HepG2 (cell line): ENCODE measurements around the gene KCTD6. TPM values are rescaled to one million over a fixed set of nuclear protein-coding genes. Genes with fewer than 3 reads are reported as not detected.

Source experiments
- ELK4 ChIP-seq: sonication (generic); formaldehyde crosslinking; IDR thresholded peaks from 2 replicates; pipeline ENCODE4 v1.9.0; 2021; ENCODE audit warnings: missing genetic modification reagents, borderline replicate concordance
- MBNL3 ChIP-seq: fragments of 250-450 bp; sonication (Bioruptor Pico); conservative IDR thresholded peaks from 2 replicates; pipeline ENCODE4 v1.8.0; 2022; ENCODE audit warnings: mild to moderate bottlenecking, inconsistent platforms
- MEIS1 ChIP-seq: sonication (generic); formaldehyde crosslinking; IDR thresholded peaks from 2 replicates; pipeline ENCODE4 v1.9.0; 2021; ENCODE audit warnings: mild to moderate bottlenecking, missing genetic modification reagents, moderate library complexity, borderline replicate concordance
- PHF8 ChIP-seq: sonication (generic); formaldehyde crosslinking; IDR thresholded peaks from 2 replicates; pipeline ENCODE4 v1.5.0; 2020; ENCODE audit warnings: missing genetic modification reagents
- SAFB2 ChIP-seq: sonication (generic); formaldehyde crosslinking; IDR thresholded peaks from 2 replicates; pipeline ENCODE4 v1.5.1; 2020; ENCODE audit warnings: missing genetic modification reagents, low read depth, mild to moderate bottlenecking, borderline replicate concordance
- TSC22D2 ChIP-seq: sonication (generic); formaldehyde crosslinking; IDR thresholded peaks from 2 replicates; pipeline ENCODE4 v1.5.1; 2020; ENCODE audit warnings: missing genetic modification reagents, mild to moderate bottlenecking, borderline replicate concordance
- ZBTB3 ChIP-seq: sonication (generic); formaldehyde crosslinking; IDR thresholded peaks from 2 replicates; pipeline ENCODE4 v1.4.0; 2020; ENCODE audit warnings: low read depth, mild to moderate bottlenecking, moderate library complexity, missing genetic modification reagents, borderline replicate concordance
- ZBTB38 ChIP-seq: sonication (generic); formaldehyde crosslinking; IDR thresholded peaks from 2 replicates; pipeline ENCODE4 v1.5.1; 2020; ENCODE audit warnings: mild to moderate bottlenecking, missing genetic modification reagents
- ZC3H13 ChIP-seq: sonication (generic); formaldehyde crosslinking; IDR thresholded peaks from 2 replicates; pipeline ENCODE4 v1.8.1; 2023; ENCODE audit warnings: mild to moderate bottlenecking, missing genetic modification reagents, moderate library complexity
- ZFAT ChIP-seq: sonication (generic); formaldehyde crosslinking; conservative IDR thresholded peaks from 2 replicates; pipeline ENCODE4 v1.8.1; 2023; ENCODE audit warnings: missing genetic modification reagents, inconsistent platforms
- ZNF232 ChIP-seq: sonication (generic); formaldehyde crosslinking; IDR thresholded peaks from 2 replicates; pipeline ENCODE4 v1.4.0; 2020; ENCODE audit warnings: missing genetic modification reagents, borderline replicate concordance
- ZNF280B ChIP-seq: sonication (generic); formaldehyde crosslinking; IDR thresholded peaks from 2 replicates; pipeline ENCODE4 v1.5.0; 2020; ENCODE audit warnings: missing genetic modification reagents, mild to moderate bottlenecking, borderline replicate concordance
- ZNF33A ChIP-seq: sonication (generic); formaldehyde crosslinking; IDR thresholded peaks from 2 replicates; pipeline ENCODE4 v1.5.1; 2020; ENCODE audit warnings: missing genetic modification reagents, mild to moderate bottlenecking, moderate library complexity, borderline replicate concordance
- polyA plus RNA-seq, 8 experiments: library from polyadenylated mRNA; depleted of rRNA in 3 of 8; stranded (reverse) in 7 of 8; unstranded in 1 of 8; fragments of >200 nt; fragmentation: Illumina TruSeq in 4 of 8; extraction: Trizol in 4 of 8; gene quantifications; 2 replicates each; pipeline versions ENCODE4 v1.2.1 to v1.2.3, GENCODE V29; 2011 to 2016; ENCODE audit warnings: low read depth in 4 of 8, missing spikeins in 1 of 8, mixed read lengths in 1 of 8; ENCODE audit not compliant: insufficient read depth in 1 of 8
- total RNA-seq, 5 experiments: library from RNA; depleted of rRNA; stranded (reverse); fragments of >200 nt; fragmentation: Illumina TruSeq; extraction: Trizol; gene quantifications; 2 replicates each; pipeline ENCODE4 v1.2.3, GENCODE V29; 2016; ENCODE audit warnings: low read depth in 1 of 5
- TF ChIP-seq, protein P1 (sequence below): sonication (generic); formaldehyde crosslinking; IDR thresholded peaks from 2 replicates; pipeline ENCODE4 v1.4.0; 2020; ENCODE audit warnings: missing genetic modification reagents, mild to moderate bottlenecking, borderline replicate concordance
- TF ChIP-seq, protein P2 (sequence below): sonication (generic); formaldehyde crosslinking; IDR thresholded peaks from 2 replicates; pipeline ENCODE4 v1.8.1; 2022; ENCODE audit warnings: low read depth, mild to moderate bottlenecking, missing genetic modification reagents
- TF ChIP-seq, protein P3 (sequence below): fragments of 450-650 bp; IDR thresholded peaks from 2 replicates; pipeline ENCODE4 v1.6.1; 2017
- TF ChIP-seq, protein P4 (sequence below): sonication (generic); formaldehyde crosslinking; IDR thresholded peaks from 2 replicates; pipeline ENCODE4 v1.5.0; 2020; ENCODE audit warnings: missing genetic modification reagents
- TF ChIP-seq, protein P5 (sequence below): sonication (generic); formaldehyde crosslinking; IDR thresholded peaks from 2 replicates; pipeline ENCODE4 v1.4.0; 2020; ENCODE audit warnings: missing genetic modification reagents

Gene KCTD6
- total and polyA plus RNA-seq, 2 of the 13 experiments (the other 11 are each of a cell fraction or from before 2014, with no cell fraction given): 13.4 to 14.2 TPM

GRCh38 chr3:58452176-58452575, 39.7 kb upstream of the KCTD6 start (continued):
- TF ChIP-seq, protein P1, sequence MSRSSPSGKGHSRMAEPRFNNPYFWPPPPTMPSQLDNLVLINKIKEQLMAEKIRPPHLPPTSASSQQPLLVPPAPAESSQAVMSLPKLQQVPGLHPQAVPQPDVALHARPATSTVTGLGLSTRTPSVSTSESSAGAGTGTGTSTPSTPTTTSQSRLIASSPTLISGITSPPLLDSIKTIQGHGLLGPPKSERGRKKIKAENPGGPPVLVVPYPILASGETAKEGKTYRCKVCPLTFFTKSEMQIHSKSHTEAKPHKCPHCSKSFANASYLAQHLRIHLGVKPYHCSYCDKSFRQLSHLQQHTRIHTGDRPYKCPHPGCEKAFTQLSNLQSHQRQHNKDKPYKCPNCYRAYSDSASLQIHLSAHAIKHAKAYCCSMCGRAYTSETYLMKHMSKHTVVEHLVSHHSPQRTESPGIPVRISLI (CRISPR knock-in tag): 0 out of 2 replicates have a peak, but pooled peaks have one; percentile 28
- TF ChIP-seq, protein P2, sequence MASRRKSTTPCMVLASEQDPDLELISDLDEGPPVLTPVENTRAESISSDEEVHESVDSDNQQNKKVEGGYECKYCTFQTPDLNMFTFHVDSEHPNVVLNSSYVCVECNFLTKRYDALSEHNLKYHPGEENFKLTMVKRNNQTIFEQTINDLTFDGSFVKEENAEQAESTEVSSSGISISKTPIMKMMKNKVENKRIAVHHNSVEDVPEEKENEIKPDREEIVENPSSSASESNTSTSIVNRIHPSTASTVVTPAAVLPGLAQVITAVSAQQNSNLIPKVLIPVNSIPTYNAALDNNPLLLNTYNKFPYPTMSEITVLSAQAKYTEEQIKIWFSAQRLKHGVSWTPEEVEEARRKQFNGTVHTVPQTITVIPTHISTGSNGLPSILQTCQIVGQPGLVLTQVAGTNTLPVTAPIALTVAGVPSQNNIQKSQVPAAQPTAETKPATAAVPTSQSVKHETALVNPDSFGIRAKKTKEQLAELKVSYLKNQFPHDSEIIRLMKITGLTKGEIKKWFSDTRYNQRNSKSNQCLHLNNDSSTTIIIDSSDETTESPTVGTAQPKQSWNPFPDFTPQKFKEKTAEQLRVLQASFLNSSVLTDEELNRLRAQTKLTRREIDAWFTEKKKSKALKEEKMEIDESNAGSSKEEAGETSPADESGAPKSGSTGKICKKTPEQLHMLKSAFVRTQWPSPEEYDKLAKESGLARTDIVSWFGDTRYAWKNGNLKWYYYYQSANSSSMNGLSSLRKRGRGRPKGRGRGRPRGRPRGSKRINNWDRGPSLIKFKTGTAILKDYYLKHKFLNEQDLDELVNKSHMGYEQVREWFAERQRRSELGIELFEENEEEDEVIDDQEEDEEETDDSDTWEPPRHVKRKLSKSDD (CRISPR knock-in tag): no peak
- TF ChIP-seq ELK4: no peak
- no peak for TF ChIP-seq ZNF232 (CRISPR knock-in tag)
- TF ChIP-seq ZFAT: no peak
- no peak for TF ChIP-seq MEIS1 (CRISPR knock-in tag)
- no peak for TF ChIP-seq ZC3H13 (CRISPR knock-in tag)
- TF ChIP-seq, protein P3, sequence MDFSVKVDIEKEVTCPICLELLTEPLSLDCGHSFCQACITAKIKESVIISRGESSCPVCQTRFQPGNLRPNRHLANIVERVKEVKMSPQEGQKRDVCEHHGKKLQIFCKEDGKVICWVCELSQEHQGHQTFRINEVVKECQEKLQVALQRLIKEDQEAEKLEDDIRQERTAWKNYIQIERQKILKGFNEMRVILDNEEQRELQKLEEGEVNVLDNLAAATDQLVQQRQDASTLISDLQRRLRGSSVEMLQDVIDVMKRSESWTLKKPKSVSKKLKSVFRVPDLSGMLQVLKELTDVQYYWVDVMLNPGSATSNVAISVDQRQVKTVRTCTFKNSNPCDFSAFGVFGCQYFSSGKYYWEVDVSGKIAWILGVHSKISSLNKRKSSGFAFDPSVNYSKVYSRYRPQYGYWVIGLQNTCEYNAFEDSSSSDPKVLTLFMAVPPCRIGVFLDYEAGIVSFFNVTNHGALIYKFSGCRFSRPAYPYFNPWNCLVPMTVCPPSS: no peak
- TF ChIP-seq TSC22D2 (CRISPR knock-in tag): no peak
- no peak for TF ChIP-seq ZNF280B (CRISPR knock-in tag)
- TF ChIP-seq, protein P4, sequence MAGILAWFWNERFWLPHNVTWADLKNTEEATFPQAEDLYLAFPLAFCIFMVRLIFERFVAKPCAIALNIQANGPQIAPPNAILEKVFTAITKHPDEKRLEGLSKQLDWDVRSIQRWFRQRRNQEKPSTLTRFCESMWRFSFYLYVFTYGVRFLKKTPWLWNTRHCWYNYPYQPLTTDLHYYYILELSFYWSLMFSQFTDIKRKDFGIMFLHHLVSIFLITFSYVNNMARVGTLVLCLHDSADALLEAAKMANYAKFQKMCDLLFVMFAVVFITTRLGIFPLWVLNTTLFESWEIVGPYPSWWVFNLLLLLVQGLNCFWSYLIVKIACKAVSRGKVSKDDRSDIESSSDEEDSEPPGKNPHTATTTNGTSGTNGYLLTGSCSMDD (CRISPR knock-in tag): no peak
- TF ChIP-seq, protein P5, sequence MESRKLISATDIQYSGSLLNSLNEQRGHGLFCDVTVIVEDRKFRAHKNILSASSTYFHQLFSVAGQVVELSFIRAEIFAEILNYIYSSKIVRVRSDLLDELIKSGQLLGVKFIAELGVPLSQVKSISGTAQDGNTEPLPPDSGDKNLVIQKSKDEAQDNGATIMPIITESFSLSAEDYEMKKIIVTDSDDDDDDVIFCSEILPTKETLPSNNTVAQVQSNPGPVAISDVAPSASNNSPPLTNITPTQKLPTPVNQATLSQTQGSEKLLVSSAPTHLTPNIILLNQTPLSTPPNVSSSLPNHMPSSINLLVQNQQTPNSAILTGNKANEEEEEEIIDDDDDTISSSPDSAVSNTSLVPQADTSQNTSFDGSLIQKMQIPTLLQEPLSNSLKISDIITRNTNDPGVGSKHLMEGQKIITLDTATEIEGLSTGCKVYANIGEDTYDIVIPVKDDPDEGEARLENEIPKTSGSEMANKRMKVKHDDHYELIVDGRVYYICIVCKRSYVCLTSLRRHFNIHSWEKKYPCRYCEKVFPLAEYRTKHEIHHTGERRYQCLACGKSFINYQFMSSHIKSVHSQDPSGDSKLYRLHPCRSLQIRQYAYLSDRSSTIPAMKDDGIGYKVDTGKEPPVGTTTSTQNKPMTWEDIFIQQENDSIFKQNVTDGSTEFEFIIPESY (CRISPR knock-in tag): 0 out of 2 replicates have a peak, but pooled peaks have one; percentile 18
- no peak; the same call in 1 of the 2 replicates for TF ChIP-seq PHF8 (CRISPR knock-in tag)
- TF ChIP-seq ZBTB38 (CRISPR knock-in tag): no peak
- no peak for TF ChIP-seq ZNF33A
- TF ChIP-seq MBNL3 (CRISPR knock-in tag): no peak
- TF ChIP-seq ZBTB3 (CRISPR knock-in tag): no peak
- no peak for TF ChIP-seq SAFB2 (CRISPR knock-in tag)
